WTC11 (cell line): ENCODE measurements around the gene HMBS. TPM values are rescaled to one million over a fixed set of nuclear protein-coding genes. Genes with fewer than 3 reads are reported as not detected.

Experiments
- ATAC-seq: fragments of 200-7000 bp; cut with Tn5 transposase; 2 replicates; pipeline ENCODE4 v1.10.0; 2021; ENCODE audit warnings: mild to moderate bottlenecking, moderate library complexity
- CTCF ChIA-PET: fragments of 300-600 bp; sonication (Branson Sonifier 250); formaldehyde crosslinking; loops from one replicate; lab custom pipeline; 2021; ENCODE audit warnings: antibody characterized with exemption; lab: Charles Lee
- POLR2A ChIA-PET: fragments of 350-600 bp; sonication (Branson Sonifier 250); formaldehyde crosslinking; loops from one replicate; lab custom pipeline; 2021; ENCODE audit warnings: antibody characterized with exemption; lab: Charles Lee
- DNase-seq: peaks from one replicate; pipeline ENCODE4 v3.0.0; 2021; ENCODE audit warnings: low spot score
- H3K27ac Mint-ChIP-seq: 2 replicates; pipeline ENCODE4 v1.8.0; 2021; ENCODE audit warnings: mixed read lengths
- H3K27me3 Mint-ChIP-seq: 2 replicates; pipeline ENCODE4 v1.8.0; 2021; ENCODE audit warnings: low read depth, mild to moderate bottlenecking, moderate library complexity, mixed read lengths
- H3K36me3 Mint-ChIP-seq: 2 replicates; pipeline ENCODE4 v1.8.0; 2021; ENCODE audit warnings: mixed read lengths
- H3K4me1 Mint-ChIP-seq: 2 replicates; pipeline ENCODE4 v1.8.0; 2022; ENCODE audit warnings: mixed read lengths
- H3K4me3 Mint-ChIP-seq: 2 replicates; pipeline ENCODE4 v1.8.0; 2021; ENCODE audit warnings: mild to moderate bottlenecking, moderate library complexity, mixed read lengths
- H3K9me3 Mint-ChIP-seq: 2 replicates; pipeline ENCODE4 v1.8.0; 2021; ENCODE audit warnings: mixed read lengths
- AR ChIP-seq: fragments of 250-450 bp; sonication (Bioruptor Pico); IDR thresholded peaks from 2 replicates; pipeline ENCODE4 v1.9.0; 2021; ENCODE audit warnings: mild to moderate bottlenecking
- CBFB ChIP-seq: sonication (generic); formaldehyde crosslinking; IDR thresholded peaks from 2 replicates; pipeline ENCODE4 v1.8.1; 2022; ENCODE audit warnings: mild to moderate bottlenecking, low read depth, missing genetic modification reagents
- CREB1 ChIP-seq: sonication (generic); formaldehyde crosslinking; IDR thresholded peaks from 2 replicates; pipeline ENCODE4 v1.8.0; 2023; ENCODE audit warnings: mild to moderate bottlenecking, missing genetic modification reagents
- ELF4 ChIP-seq: sonication (generic); formaldehyde crosslinking; IDR thresholded peaks from 2 replicates; pipeline ENCODE4 v1.8.1; 2022; ENCODE audit warnings: low read depth, mild to moderate bottlenecking, moderate library complexity, missing genetic modification reagents
- KAT7 ChIP-seq: sonication (generic); formaldehyde crosslinking; IDR thresholded peaks from 2 replicates; pipeline ENCODE4 v1.8.1; 2023; ENCODE audit warnings: missing genetic modification reagents, mild to moderate bottlenecking, borderline replicate concordance
- NFATC4 ChIP-seq: fragments of 250-450 bp; sonication (Bioruptor Pico); IDR thresholded peaks from 2 replicates; pipeline ENCODE4 v1.9.0; 2021; ENCODE audit warnings: mild to moderate bottlenecking
- NR3C1 ChIP-seq: sonication (generic); formaldehyde crosslinking; conservative IDR thresholded peaks from 2 replicates; pipeline ENCODE4 v1.8.1; 2023; ENCODE audit warnings: low read depth, mild to moderate bottlenecking, missing genetic modification reagents
- PRRX2 ChIP-seq: fragments of 250-450 bp; sonication (Bioruptor Pico); IDR thresholded peaks from 2 replicates; pipeline ENCODE4 v1.8.0; 2021; ENCODE audit warnings: mild to moderate bottlenecking
- TEAD1 ChIP-seq: sonication (generic); formaldehyde crosslinking; IDR thresholded peaks from 2 replicates; pipeline ENCODE4 v1.8.0; 2022; ENCODE audit warnings: mild to moderate bottlenecking, missing genetic modification reagents
- ZBTB21 ChIP-seq: sonication (generic); formaldehyde crosslinking; IDR thresholded peaks from 2 replicates; pipeline ENCODE4 v1.8.1; 2023; ENCODE audit warnings: mild to moderate bottlenecking, missing genetic modification reagents, borderline replicate concordance
- ZNF232 ChIP-seq: sonication (generic); formaldehyde crosslinking; IDR thresholded peaks from 2 replicates; pipeline ENCODE4 v1.8.0; 2022; ENCODE audit warnings: mild to moderate bottlenecking, missing genetic modification reagents
- ZNF416 ChIP-seq: fragments of 250-450 bp; sonication (Bioruptor Pico); IDR thresholded peaks from 2 replicates; pipeline ENCODE4 v1.9.0; 2021; ENCODE audit warnings: mild to moderate bottlenecking, inconsistent platforms
- total RNA-seq: library from RNA; stranded (reverse); gene quantifications from 3 replicates; pipeline ENCODE4 v1.2.3, GENCODE V29; 2021
- TF ChIP-seq, protein P1 (sequence below): fragments of 250-450 bp; sonication (Bioruptor Pico); IDR thresholded peaks from 2 replicates; pipeline ENCODE4 v1.9.0; 2021; ENCODE audit warnings: mild to moderate bottlenecking, borderline replicate concordance
- TF ChIP-seq, protein P2 (sequence below): sonication (generic); formaldehyde crosslinking; IDR thresholded peaks from 2 replicates; pipeline ENCODE4 v1.8.0; 2022; ENCODE audit warnings: mild to moderate bottlenecking, missing genetic modification reagents
- TF ChIP-seq, protein P3 (sequence below): sonication (generic); formaldehyde crosslinking; IDR thresholded peaks from 2 replicates; pipeline ENCODE4 v1.8.0; 2023; ENCODE audit warnings: missing genetic modification reagents, mild to moderate bottlenecking, borderline replicate concordance
- TF ChIP-seq, protein P4 (sequence below): fragments of 250-450 bp; sonication (Bioruptor Pico); conservative IDR thresholded peaks from 2 replicates; pipeline ENCODE4 v1.9.0; 2021; ENCODE audit warnings: mild to moderate bottlenecking

The HMBS gene
- total RNA-seq, 1 experiment from 2014 or later: 62.3 TPM

GRCh38 chr11:119077839-119078238, 6.8 kb upstream of the HMBS start (continued):
- TF ChIP-seq AR (CRISPR knock-in tag) (no peak), TEAD1 (CRISPR knock-in tag) (no peak), CBFB (no peak), NFATC4 (no peak), ZNF416 (CRISPR knock-in tag) (no peak), ELF4 (CRISPR knock-in tag) (no peak)
- TF ChIP-seq, protein P1, sequence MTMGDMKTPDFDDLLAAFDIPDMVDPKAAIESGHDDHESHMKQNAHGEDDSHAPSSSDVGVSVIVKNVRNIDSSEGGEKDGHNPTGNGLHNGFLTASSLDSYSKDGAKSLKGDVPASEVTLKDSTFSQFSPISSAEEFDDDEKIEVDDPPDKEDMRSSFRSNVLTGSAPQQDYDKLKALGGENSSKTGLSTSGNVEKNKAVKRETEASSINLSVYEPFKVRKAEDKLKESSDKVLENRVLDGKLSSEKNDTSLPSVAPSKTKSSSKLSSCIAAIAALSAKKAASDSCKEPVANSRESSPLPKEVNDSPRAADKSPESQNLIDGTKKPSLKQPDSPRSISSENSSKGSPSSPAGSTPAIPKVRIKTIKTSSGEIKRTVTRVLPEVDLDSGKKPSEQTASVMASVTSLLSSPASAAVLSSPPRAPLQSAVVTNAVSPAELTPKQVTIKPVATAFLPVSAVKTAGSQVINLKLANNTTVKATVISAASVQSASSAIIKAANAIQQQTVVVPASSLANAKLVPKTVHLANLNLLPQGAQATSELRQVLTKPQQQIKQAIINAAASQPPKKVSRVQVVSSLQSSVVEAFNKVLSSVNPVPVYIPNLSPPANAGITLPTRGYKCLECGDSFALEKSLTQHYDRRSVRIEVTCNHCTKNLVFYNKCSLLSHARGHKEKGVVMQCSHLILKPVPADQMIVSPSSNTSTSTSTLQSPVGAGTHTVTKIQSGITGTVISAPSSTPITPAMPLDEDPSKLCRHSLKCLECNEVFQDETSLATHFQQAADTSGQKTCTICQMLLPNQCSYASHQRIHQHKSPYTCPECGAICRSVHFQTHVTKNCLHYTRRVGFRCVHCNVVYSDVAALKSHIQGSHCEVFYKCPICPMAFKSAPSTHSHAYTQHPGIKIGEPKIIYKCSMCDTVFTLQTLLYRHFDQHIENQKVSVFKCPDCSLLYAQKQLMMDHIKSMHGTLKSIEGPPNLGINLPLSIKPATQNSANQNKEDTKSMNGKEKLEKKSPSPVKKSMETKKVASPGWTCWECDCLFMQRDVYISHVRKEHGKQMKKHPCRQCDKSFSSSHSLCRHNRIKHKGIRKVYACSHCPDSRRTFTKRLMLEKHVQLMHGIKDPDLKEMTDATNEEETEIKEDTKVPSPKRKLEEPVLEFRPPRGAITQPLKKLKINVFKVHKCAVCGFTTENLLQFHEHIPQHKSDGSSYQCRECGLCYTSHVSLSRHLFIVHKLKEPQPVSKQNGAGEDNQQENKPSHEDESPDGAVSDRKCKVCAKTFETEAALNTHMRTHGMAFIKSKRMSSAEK: no peak
- TF ChIP-seq, protein P2, sequence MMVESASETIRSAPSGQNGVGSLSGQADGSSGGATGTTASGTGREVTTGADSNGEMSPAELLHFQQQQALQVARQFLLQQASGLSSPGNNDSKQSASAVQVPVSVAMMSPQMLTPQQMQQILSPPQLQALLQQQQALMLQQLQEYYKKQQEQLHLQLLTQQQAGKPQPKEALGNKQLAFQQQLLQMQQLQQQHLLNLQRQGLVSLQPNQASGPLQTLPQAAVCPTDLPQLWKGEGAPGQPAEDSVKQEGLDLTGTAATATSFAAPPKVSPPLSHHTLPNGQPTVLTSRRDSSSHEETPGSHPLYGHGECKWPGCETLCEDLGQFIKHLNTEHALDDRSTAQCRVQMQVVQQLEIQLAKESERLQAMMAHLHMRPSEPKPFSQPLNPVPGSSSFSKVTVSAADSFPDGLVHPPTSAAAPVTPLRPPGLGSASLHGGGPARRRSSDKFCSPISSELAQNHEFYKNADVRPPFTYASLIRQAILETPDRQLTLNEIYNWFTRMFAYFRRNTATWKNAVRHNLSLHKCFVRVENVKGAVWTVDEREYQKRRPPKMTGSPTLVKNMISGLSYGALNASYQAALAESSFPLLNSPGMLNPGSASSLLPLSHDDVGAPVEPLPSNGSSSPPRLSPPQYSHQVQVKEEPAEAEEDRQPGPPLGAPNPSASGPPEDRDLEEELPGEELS (CRISPR knock-in tag): no peak

DNA sequence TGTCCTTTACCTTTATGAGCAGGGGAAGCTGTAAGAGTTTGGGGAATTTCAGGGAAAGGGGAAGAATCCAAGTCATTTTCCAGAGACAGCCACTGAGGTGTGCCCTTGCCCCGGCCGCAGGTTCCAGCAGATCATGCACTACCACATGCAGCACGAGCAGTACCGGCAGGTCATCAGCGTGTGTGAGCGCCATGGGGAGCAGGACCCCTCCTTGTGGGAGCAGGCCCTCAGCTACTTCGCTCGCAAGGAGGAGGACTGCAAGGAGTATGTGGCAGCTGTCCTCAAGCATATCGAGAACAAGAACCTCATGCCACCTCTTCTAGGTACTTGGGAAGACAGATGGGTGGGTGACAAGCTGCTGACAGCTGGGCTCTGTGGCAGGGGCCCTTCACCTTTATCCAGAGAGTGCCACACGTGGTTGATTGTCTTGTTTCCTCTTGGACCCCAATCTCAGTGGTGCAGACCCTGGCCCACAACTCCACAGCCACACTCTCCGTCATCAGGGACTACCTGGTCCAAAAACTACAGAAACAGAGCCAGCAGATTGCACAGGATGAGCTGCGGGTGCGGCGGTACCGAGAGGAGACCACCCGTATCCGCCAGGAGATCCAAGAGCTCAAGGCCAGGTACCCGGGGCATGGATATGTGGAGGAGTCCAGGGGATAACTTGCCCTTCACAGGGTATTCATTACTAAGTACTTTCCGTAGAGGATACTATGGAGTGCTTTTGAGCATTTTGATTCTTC, 5.8 kb upstream of the HMBS start:
- no peak for TF ChIP-seq PRRX2 (CRISPR knock-in tag)
- no peak for TF ChIP-seq NR3C1
- no peak for TF ChIP-seq KAT7
- TF ChIP-seq CREB1 (CRISPR knock-in tag): no peak
- TF ChIP-seq, all 79 proteins: peak for 0
- H3K4me3 Mint-ChIP-seq: no peak overlapping the region
- H3K27ac Mint-ChIP-seq: no peak overlapping the region
- no peaks in the 10 kb centered on the region for H3K4me1 Mint-ChIP-seq
- H3K9me3 Mint-ChIP-seq: no peaks in the 10 kb centered on the region
- DNase-seq (no peak), ATAC-seq (no peak)
- peaks cover 40% of the 10 kb centered on the region for H3K36me3 Mint-ChIP-seq
- H3K27me3 Mint-ChIP-seq: no peaks in the 10 kb centered on the region
- POLR2A ChIA-PET: no interaction called here
- CTCF ChIA-PET: interaction anchor here (0.9 kb wide), 1 partner anchor 259 kb away, joined by 3 read pairs; no protein-coding TSS in a partner anchor

- POLR2A ChIA-PET: no interaction called here
- CTCF ChIA-PET: interaction anchor here (1.0 to 1.3 kb wide), 2 partner anchors 14 to 26 kb away, joined by 3 read pairs; partner anchors contain the start of gene VPS11
- Mint-ChIP-seq H3K4me1 (peaks cover 3% of the 10 kb centered on the region; the same call in 1 of the 2 replicates), H3K27me3 (no peaks in the 10 kb centered on the region), H3K9me3 (no peaks in the 10 kb centered on the region), H3K4me3 (no peak overlapping the region), H3K36me3 (peaks cover 37% of the 10 kb centered on the region), H3K27ac (no peak overlapping the region)
- ATAC-seq (no peak), DNase-seq (no peak)
- TF ChIP-seq, protein P3, sequence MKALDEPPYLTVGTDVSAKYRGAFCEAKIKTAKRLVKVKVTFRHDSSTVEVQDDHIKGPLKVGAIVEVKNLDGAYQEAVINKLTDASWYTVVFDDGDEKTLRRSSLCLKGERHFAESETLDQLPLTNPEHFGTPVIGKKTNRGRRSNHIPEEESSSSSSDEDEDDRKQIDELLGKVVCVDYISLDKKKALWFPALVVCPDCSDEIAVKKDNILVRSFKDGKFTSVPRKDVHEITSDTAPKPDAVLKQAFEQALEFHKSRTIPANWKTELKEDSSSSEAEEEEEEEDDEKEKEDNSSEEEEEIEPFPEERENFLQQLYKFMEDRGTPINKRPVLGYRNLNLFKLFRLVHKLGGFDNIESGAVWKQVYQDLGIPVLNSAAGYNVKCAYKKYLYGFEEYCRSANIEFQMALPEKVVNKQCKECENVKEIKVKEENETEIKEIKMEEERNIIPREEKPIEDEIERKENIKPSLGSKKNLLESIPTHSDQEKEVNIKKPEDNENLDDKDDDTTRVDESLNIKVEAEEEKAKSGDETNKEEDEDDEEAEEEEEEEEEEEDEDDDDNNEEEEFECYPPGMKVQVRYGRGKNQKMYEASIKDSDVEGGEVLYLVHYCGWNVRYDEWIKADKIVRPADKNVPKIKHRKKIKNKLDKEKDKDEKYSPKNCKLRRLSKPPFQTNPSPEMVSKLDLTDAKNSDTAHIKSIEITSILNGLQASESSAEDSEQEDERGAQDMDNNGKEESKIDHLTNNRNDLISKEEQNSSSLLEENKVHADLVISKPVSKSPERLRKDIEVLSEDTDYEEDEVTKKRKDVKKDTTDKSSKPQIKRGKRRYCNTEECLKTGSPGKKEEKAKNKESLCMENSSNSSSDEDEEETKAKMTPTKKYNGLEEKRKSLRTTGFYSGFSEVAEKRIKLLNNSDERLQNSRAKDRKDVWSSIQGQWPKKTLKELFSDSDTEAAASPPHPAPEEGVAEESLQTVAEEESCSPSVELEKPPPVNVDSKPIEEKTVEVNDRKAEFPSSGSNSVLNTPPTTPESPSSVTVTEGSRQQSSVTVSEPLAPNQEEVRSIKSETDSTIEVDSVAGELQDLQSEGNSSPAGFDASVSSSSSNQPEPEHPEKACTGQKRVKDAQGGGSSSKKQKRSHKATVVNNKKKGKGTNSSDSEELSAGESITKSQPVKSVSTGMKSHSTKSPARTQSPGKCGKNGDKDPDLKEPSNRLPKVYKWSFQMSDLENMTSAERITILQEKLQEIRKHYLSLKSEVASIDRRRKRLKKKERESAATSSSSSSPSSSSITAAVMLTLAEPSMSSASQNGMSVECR: no peak
- no peak for TF ChIP-seq ZBTB21 (CRISPR knock-in tag)
- TF ChIP-seq, protein P4, sequence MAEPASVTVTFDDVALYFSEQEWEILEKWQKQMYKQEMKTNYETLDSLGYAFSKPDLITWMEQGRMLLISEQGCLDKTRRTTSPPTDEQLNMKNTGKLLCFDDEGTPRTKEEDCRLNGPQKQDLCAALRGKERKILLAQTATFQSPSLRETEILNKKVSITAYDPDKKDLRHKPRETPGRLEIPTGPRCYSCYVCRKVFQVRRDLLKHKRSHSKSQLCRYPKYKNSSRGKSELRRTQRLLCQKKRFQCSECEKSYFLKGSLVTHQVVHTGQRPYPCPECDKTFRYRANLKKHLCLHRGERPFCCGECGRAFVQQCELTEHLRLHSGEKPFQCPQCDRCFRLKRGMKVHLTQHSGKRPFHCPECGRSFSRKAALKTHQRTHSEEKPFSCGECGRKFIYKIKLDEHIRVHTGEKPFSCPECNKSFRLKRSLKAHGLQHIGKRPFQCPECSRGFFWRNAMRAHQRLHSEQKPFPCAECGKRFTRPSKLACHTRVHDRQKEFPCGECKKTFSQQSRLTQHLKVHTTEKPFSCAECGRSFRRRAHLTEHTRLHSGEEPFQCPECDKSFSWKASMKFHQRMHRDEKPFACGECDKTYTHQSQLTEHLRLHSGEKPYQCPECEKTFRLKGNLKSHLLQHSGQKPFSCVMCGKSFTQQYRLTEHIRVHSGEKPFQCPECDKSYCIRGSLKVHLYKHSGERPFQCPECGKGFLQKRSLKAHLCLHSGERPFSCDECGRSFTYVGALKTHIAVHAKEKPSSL: no peak
- TF ChIP-seq ZNF232: no peak
Measured at GRCh38 chr11:119081682-119082260, 2.9 kb upstream of the HMBS start.
